Endothelial cell of hepatic sinusoid (primary cell): ENCODE measurements around the gene CYP21A2.

Experiments
- in situ Hi-C: cut with HindIII; loops from 2 replicates; pipeline ENCODE4 v1.10.0; 2017; ENCODE audit warnings: low sequenced_read_pairs

Gene CYP21A2

GRCh38 chr6:32081168-32081990, 43.2 kb downstream of the CYP21A2 start:
- in situ Hi-C loops, result no loop called here

- in situ Hi-C loops, result no loop called here
These were observed 44.3 kb downstream of the CYP21A2 start for GRCh38 chr6:32082478-32082877.

- in situ Hi-C loops, result no loop called here
These were observed 44.7 kb downstream of the CYP21A2 start for GRCh38 chr6:32082935-32083334.

- in situ Hi-C loops, result no loop called here
These were observed 45.9 kb downstream of the CYP21A2 start for GRCh38 chr6:32083812-32084768.

GRCh38 chr6:32084780-32085179, 46.6 kb downstream of the CYP21A2 start:
- in situ Hi-C loops, result no loop called here

- in situ Hi-C loops, result no loop called here
These were observed 47.7 kb downstream of the CYP21A2 start for GRCh38 chr6:32085759-32086459.

GRCh38 chr6:32086661-32087573, 48.7 kb downstream of the CYP21A2 start:
- in situ Hi-C loops, result no loop called here

- in situ Hi-C loops, result no loop called here
These were observed 49.6 kb downstream of the CYP21A2 start for GRCh38 chr6:32087574-32088486.

- in situ Hi-C loops, result no loop called here
These were observed 50.4 kb downstream of the CYP21A2 start for GRCh38 chr6:32088487-32089049.

GRCh38 chr6:32089082-32089828, 51.0 kb downstream of the CYP21A2 start:
- in situ Hi-C loops, result no loop called here
